ENCODE results near the gene LIME1. TPM values are rescaled to one million over a fixed set of nuclear protein-coding genes. Genes with fewer than 3 reads are reported as not detected.
A peak's percentile ranks its signal among the peaks of the same experiment; 100 is the strongest.

LIME1 gene
- polyA plus RNA-seq, 3 donors, result 0.39 to 8.8 (median 0.62) TPM

DNA sequence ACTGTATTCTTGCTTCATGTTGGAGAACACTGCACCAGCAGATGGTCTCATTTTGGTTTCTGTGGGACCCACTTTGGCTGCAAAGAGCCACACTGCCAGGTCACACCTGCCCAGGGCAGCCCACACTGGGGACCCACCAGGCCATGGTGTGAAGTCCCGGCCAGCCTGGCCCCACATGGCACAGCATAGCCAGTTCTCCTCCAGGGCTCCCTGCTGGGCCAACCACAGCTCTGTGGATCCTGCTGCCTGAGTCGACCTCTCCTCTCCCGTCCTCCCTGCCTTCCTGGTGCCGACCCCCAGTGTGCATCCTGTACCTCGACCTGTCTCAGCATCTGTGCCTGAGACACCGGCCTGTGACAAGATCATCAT lies 31.7 kb upstream of the LIME1 start:
- H3K27ac Mint-ChIP-seq, result peak overlapping the region in 4 of 7 donors; percentile 54 to 85 (median 58)
- Histone ChIP-seq H3K4me3 (replicated peaks in 1 of 3; ENCODE audit: low read depth in 2 of 3, low read length in 3 of 3) (no peak overlapping the region), H2AFZ (ENCODE audit: insufficient read depth, low read depth, low read length, poor library complexity, severe bottlenecking) (no peak overlapping the region), H3K9ac (ENCODE audit: insufficient read depth, low read length, poor library complexity, severe bottlenecking) (no peak overlapping the region), H4K20me1 (ENCODE audit: insufficient read depth, low read length) (peaks cover 49% of the 10 kb centered on the region), H3K4me2 (replicated peaks; ENCODE audit: extremely low read depth, low read length, poor library complexity, severe bottlenecking) (no peak overlapping the region), H3K27ac (ENCODE audit: low read depth in 1 of 2, low read length in 2 of 2) (no peak overlapping the region), H3K36me3 (replicated peaks in 1 of 2; ENCODE audit: control insufficient read depth in 1 of 2, insufficient read depth in 2 of 2, low read length in 2 of 2) (peaks cover 29 to 30% of the 10 kb centered on the region in 2 donors), H3K79me2 (ENCODE audit: insufficient read depth, low read length) (peaks cover 43% of the 10 kb centered on the region), H3K4me1 (ENCODE audit: control insufficient read depth in 1 of 2, insufficient read depth in 2 of 2, low read length in 2 of 2) (peaks cover 23 to 30% of the 10 kb centered on the region in 2 donors), H3K9me3 (replicated peaks in 1 of 2; ENCODE audit: control insufficient read depth in 1 of 2, insufficient read depth in 1 of 2, low read length in 2 of 2) (no peaks in the 10 kb centered on the region), H3K27me3 (ENCODE audit: control insufficient read depth in 2 of 2, insufficient read depth in 2 of 2, low read length in 2 of 2) (no peaks in the 10 kb centered on the region)
- DNase-seq, result peak in 1 of 3 donors; percentile 4
- peaks cover 22% of the 10 kb centered on the region for H3K4me1 Mint-ChIP-seq
- H3K27me3 Mint-ChIP-seq (ENCODE audit: low read depth in 3 of 3), result peaks cover 0 to 2% (median 0%) of the 10 kb centered on the region in 3 donors
- TF ChIP-seq, protein P1, sequence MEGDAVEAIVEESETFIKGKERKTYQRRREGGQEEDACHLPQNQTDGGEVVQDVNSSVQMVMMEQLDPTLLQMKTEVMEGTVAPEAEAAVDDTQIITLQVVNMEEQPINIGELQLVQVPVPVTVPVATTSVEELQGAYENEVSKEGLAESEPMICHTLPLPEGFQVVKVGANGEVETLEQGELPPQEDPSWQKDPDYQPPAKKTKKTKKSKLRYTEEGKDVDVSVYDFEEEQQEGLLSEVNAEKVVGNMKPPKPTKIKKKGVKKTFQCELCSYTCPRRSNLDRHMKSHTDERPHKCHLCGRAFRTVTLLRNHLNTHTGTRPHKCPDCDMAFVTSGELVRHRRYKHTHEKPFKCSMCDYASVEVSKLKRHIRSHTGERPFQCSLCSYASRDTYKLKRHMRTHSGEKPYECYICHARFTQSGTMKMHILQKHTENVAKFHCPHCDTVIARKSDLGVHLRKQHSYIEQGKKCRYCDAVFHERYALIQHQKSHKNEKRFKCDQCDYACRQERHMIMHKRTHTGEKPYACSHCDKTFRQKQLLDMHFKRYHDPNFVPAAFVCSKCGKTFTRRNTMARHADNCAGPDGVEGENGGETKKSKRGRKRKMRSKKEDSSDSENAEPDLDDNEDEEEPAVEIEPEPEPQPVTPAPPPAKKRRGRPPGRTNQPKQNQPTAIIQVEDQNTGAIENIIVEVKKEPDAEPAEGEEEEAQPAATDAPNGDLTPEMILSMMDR (IDR thresholded peaks at IDR 0.05), result no peak
- H3K4me3 Mint-ChIP-seq, result no peak overlapping the region
- H3K9me3 Mint-ChIP-seq, result no peaks in the 10 kb centered on the region
- H3K36me3 Mint-ChIP-seq, result peaks cover 33 to 46% of the 10 kb centered on the region in 2 donors
- intact Hi-C loops (cut with micrococcal nuclease), result loop anchor here (5.0 kb wide), 2 partner anchors 47 to 253 kb away; partner anchors contain the start of genes RTEL1 (in 1 of the 2) and UCKL1 (in 1 of the 2)
- 83% methylated on average over 6 of the region's 6 CpGs for WGBS (ENCODE audit: insufficient coverage)

DNA sequence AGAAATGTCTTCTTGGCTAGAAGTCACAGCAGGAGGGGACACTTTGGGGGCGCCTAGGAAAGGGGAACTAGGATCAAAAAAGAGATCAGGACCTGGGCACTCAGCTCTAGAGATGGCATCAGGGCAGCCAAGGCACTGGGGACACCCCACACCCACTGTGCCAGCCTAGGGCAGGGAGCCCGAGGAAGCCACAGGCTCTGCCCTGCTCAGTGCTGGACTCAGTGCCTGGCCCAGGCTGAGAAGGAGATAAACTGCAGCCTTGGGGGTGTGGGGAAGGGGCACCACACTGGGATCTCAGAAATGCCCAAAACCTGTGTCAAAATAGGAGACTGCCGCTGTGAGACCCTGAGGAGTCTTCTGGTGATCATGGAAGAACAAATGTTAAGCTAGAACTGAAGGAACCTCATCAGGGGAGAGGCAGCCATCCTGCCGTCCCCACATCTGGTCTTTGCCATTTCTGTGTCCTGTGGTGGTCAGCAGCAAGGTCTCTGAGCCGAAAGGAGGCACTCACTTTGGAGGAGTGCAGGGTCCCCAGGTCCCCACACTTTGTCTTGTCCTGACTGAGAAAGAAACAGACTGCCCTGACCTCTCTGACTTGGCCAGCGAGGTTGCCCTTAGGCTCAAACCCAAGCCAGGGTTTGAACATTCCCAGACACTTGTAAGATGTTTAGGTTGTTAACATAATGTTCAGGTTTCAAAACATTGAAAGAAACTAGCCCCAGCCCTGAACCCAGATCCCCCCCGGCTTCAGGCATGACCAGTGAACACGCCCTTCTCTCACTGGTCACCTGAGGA lies 31.0 kb upstream of the LIME1 start:
- Mint-ChIP-seq H3K36me3 (peaks cover 32 to 47% of the 10 kb centered on the region in 2 donors), H3K27ac (peak overlapping the region in 6 of 7 donors; percentile 41 to 85 (median 58)), H3K4me3 (no peak overlapping the region), H3K27me3 (ENCODE audit: low read depth in 3 of 3) (peaks cover 0 to 2% (median 0%) of the 10 kb centered on the region in 3 donors), H3K9me3 (no peaks in the 10 kb centered on the region), H3K4me1 (peaks cover 27% of the 10 kb centered on the region)
- Histone ChIP-seq H2AFZ (ENCODE audit: insufficient read depth, low read depth, low read length, poor library complexity, severe bottlenecking) (no peak overlapping the region), H3K27me3 (ENCODE audit: control insufficient read depth in 2 of 2, insufficient read depth in 2 of 2, low read length in 2 of 2) (no peaks in the 10 kb centered on the region), H3K9me3 (replicated peaks in 1 of 2; ENCODE audit: control insufficient read depth in 1 of 2, insufficient read depth in 1 of 2, low read length in 2 of 2) (no peaks in the 10 kb centered on the region), H3K36me3 (replicated peaks in 1 of 2; ENCODE audit: control insufficient read depth in 1 of 2, insufficient read depth in 2 of 2, low read length in 2 of 2) (peaks cover 31 to 33% of the 10 kb centered on the region in 2 donors), H3K9ac (ENCODE audit: insufficient read depth, low read length, poor library complexity, severe bottlenecking) (no peak overlapping the region), H3K4me1 (ENCODE audit: control insufficient read depth in 1 of 2, insufficient read depth in 2 of 2, low read length in 2 of 2) (peaks cover 23 to 30% of the 10 kb centered on the region in 2 donors), H4K20me1 (ENCODE audit: insufficient read depth, low read length) (peaks cover 52% of the 10 kb centered on the region), H3K4me2 (replicated peaks; ENCODE audit: extremely low read depth, low read length, poor library complexity, severe bottlenecking) (no peak overlapping the region), H3K79me2 (ENCODE audit: insufficient read depth, low read length) (peaks cover 49% of the 10 kb centered on the region), H3K4me3 (replicated peaks in 1 of 3; ENCODE audit: low read depth in 2 of 3, low read length in 3 of 3) (no peak overlapping the region), H3K27ac (ENCODE audit: low read depth in 1 of 2, low read length in 2 of 2) (no peak overlapping the region)
- no peak for DNase-seq
- intact Hi-C loops (cut with micrococcal nuclease), result loop anchor here (2.0 to 5.0 kb wide), 3 partner anchors 19 to 252 kb away; partner anchors contain the start of genes RTEL1 (in 1 of the 2) and UCKL1 (in 1 of the 2)
- WGBS (ENCODE audit: insufficient coverage), result 90% methylated on average over 7 of the region's 8 CpGs
- TF ChIP-seq, protein P1 (IDR thresholded peaks at IDR 0.05), result no peak
